Liver (tissue), 9 donors: Measurements from ENCODE around the gene C11orf98. TPM values are rescaled to one million over a fixed set of nuclear protein-coding genes. Genes with fewer than 3 reads are reported as not detected.
A peak's percentile ranks its signal among the peaks of the same experiment; 100 is the strongest.

Experiments used
- DNase-seq: peaks from one replicate; pipeline ENCODE4 v3.0.0-alpha.2; 2017; ENCODE audit warnings: low spot score
- H3K27ac ChIP-seq, 2 donors: one replicate each; pipeline ENCODE4 v1.7.0; 2013; ENCODE audit warnings: inconsistent platforms in 2 of 2, low read length in 2 of 2, control low read depth in 1 of 2, low read depth in 1 of 2, mild to moderate bottlenecking in 1 of 2
- H3K27me3 ChIP-seq, 4 donors: one replicate each; pipeline versions ENCODE4 v1.6.1 to v1.7.0; 2013; ENCODE audit warnings: low read length in 3 of 4, inconsistent platforms in 1 of 4, mild to moderate bottlenecking in 1 of 4, moderate library complexity in 1 of 4; ENCODE audit not compliant: control insufficient read depth in 4 of 4, insufficient read depth in 4 of 4
- H3K36me3 ChIP-seq, 4 donors: one replicate each; pipeline versions ENCODE4 v1.6.1 to v1.7.0; 2013; ENCODE audit warnings: low read length in 3 of 4, mild to moderate bottlenecking in 3 of 4, low read depth in 1 of 4, moderate library complexity in 1 of 4; ENCODE audit not compliant: control insufficient read depth in 4 of 4, insufficient read depth in 3 of 4
- H3K4me1 ChIP-seq, 4 donors: one replicate each; pipeline versions ENCODE4 v1.6.1 to v1.7.0; 2013; ENCODE audit warnings: low read length in 3 of 4, mild to moderate bottlenecking in 3 of 4, moderate library complexity in 1 of 4; ENCODE audit not compliant: control insufficient read depth in 4 of 4, insufficient read depth in 4 of 4
- H3K4me3 ChIP-seq, 3 donors: one replicate each; pipeline versions ENCODE4 v1.6.1 to v1.7.0; 2013; ENCODE audit warnings: low read length in 3 of 3, control low read depth in 1 of 3, low read depth in 1 of 3, mild to moderate bottlenecking in 1 of 3
- H3K9ac ChIP-seq, 2 donors: one replicate each; pipeline ENCODE4 v1.7.0; 2013; ENCODE audit warnings: low read length in 2 of 2, mild to moderate bottlenecking in 2 of 2, moderate library complexity in 2 of 2, control low read depth in 1 of 2, low read depth in 1 of 2
- H3K9me3 ChIP-seq, 4 donors: one replicate each; pipeline versions ENCODE4 v1.6.1 to v1.7.0; 2013; ENCODE audit warnings: low read length in 3 of 4; ENCODE audit not compliant: control insufficient read depth in 4 of 4
- EGR1 ChIP-seq, 2 donors: IDR thresholded peaks; 2 replicates each; pipeline ENCODE4 v1.6.1; 2016 to 2018; ENCODE audit warnings: antibody characterized with exemption in 2 of 2, low read depth in 2 of 2
- FOXA2 ChIP-seq: IDR thresholded peaks from 2 replicates; pipeline ENCODE4 v1.6.1; 2016; ENCODE audit warnings: antibody characterized with exemption
- HNF4A ChIP-seq, 2 donors: conservative IDR thresholded peaks; 2 replicates each; pipeline ENCODE4 v1.6.1; 2016; ENCODE audit warnings: antibody characterized with exemption in 2 of 2, mild to moderate bottlenecking in 2 of 2
- HNF4G ChIP-seq: IDR thresholded peaks from 2 replicates; pipeline ENCODE4 v1.6.1; 2016; ENCODE audit warnings: antibody characterized with exemption
- JUND ChIP-seq, 2 donors: IDR thresholded peaks; 2 replicates each; pipeline ENCODE4 v1.6.1; 2016; ENCODE audit warnings: antibody characterized with exemption in 2 of 2
- RAD21 ChIP-seq, 2 donors: IDR thresholded peaks; 2 replicates each; pipeline ENCODE4 v1.6.1; 2016; ENCODE audit warnings: antibody characterized with exemption in 2 of 2, mild to moderate bottlenecking in 2 of 2
- TAF1 ChIP-seq: conservative IDR thresholded peaks from 2 replicates; pipeline ENCODE4 v1.6.1; 2016; ENCODE audit warnings: antibody characterized with exemption, mild to moderate bottlenecking
- WGBS: extraction: QIAGEN DNeasy Blood & Tissue Kit; methylation state at CpG from one replicate; pipeline ENCODE4 v1.1.7; 2013; 5-methylcytosine and 5-hydroxymethylcytosine counted together
- polyA plus RNA-seq, 2 donors: library from polyadenylated mRNA; stranded (reverse) in 1 of 2; unstranded in 1 of 2; fragments of 200-250 nt in 1 of 2; fragments of >200 nt in 1 of 2; fragmentation: Nextera tagmentation in 1 of 2; extraction: Ambion mirVana in 1 of 2; gene quantifications; one replicate each; pipeline versions ENCODE4 v1.2.1 to v1.2.3, GENCODE V29; 2013 to 2015
- total RNA-seq, 2 donors: library from RNA; depleted of rRNA; stranded (reverse); fragments of >200 nt; gene quantifications; one replicate each; pipeline ENCODE4 v1.2.3, GENCODE V29; 2014
- TF ChIP-seq, protein P1 (sequence below): IDR thresholded peaks from 2 replicates; pipeline ENCODE4 v1.6.1; 2016; ENCODE audit warnings: antibody characterized with exemption, mild to moderate bottlenecking
- TF ChIP-seq, protein P2 (sequence below): IDR thresholded peaks from 2 replicates; pipeline ENCODE4 v1.6.1; 2016; ENCODE audit warnings: antibody characterized with exemption
- donor health status: healthy.
- donor health status: healthy.
- donor health status: healthy.
- donor health status: healthy.
- donor health status: healthy.

The C11orf98 gene
- total and polyA plus RNA-seq, 4 donors: 16.5 to 49.9 (median 30.7) TPM

DNA sequence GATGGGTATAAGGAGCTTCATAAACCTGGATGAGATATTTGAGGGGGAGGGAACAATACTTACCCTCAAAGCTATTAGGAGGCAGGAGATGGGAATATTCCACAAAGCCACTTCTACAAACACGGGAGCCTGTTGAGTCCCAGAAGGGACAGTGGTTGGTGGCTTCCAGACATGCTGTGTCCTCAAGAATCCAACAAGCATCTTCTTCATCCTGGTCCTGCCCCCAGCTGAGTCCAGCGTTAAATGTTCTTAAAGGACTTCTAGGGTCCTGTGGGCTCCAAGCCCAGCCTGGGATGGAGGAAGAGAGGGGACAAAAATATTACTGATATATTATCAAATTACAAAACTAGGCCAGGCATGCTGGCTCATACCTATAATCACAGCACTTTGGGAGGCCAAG lies 2.5 kb upstream of the C11orf98 start:
- Histone ChIP-seq H3K9ac (no peak overlapping the region), H3K4me3 (no peak overlapping the region), H3K27me3 (no peaks in the 10 kb centered on the region), H3K9me3 (no peaks in the 10 kb centered on the region), H3K27ac (no peak overlapping the region), H3K4me1 (peaks cover 15 to 49% (median 35%) of the 10 kb centered on the region in 4 donors), H3K36me3 (peaks cover 1 to 10% (median 6%) of the 10 kb centered on the region in 4 donors)
- TF ChIP-seq EGR1 (IDR thresholded peaks at IDR 0.05; ENCODE audit: low read depth in 2 of 2): no peak
- 92% methylated on average over 2 of the region's 2 CpGs for WGBS
- DNase-seq: no peak

DNA sequence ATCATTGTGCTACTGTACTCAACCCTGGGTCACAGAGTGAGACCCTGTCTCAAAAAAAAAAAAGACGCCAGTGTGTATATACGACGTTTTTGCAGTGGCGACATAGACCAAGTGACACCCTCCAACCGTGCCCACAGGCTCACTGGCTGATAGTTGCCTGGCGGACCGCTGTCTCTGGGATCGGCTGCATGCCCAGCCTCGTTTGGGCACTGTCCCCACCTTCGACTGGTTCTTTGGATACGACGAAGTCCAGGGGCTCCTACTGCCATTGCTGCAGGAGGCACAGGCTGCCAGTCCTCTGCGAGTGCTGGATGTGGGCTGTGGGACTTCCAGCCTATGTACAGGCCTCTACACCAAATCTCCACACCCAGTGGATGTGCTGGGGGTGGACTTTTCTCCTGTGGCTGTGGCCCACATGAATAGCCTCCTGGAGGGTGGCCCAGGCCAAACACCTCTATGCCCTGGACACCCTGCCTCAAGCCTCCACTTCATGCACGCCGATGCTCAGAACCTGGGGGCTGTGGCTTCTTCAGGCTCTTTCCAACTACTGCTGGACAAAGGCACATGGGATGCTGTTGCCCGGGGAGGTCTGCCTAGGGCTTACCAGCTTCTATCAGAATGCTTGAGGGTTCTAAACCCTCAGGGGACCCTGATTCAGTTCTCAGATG lies 1.4 kb upstream of the C11orf98 start:
- Histone ChIP-seq H3K9me3 (no peaks in the 10 kb centered on the region), H3K4me1 (peaks cover 15 to 45% (median 32%) of the 10 kb centered on the region in 4 donors)
- DNase-seq: no peak

DNA sequence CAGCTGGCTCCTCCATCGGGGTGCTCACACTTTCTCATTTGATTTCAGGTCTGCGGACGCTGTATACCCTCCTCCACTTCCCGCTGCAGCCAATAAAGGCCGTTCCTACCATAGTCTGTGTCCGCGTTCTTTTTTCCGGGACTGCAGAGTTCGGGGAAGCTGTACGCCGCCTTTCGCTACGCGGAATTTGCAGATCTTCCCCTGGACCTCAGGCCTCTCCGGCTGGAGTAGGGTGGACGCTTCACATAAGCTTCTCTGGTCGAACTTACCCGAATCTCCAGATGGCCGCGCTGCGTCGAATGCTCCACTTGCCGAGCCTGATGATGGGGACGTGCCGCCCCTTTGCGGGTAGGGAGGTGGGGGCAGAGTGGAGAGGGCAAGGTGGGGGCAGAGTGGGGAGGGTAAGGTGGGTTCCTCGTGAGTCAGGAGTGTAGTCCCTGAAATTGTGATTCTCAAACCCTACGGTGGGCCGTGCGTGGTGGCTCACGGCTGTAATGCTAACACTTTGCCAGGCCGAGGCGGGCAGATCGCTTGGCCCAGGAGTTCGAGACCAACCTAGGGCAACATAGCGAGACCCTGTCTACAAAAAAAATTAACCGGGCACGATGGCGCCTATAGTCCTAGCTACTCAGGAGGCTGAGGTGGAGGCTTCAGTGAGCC lies 719 bp upstream of the C11orf98 start:
- TF ChIP-seq JUND (IDR thresholded peaks at IDR 0.05): no peak
- peak overlapping the region; percentile 68 to 90 for H3K9ac ChIP-seq
- peaks cover 13 to 38% (median 29%) of the 10 kb centered on the region in 4 donors for H3K4me1 ChIP-seq
- H3K27me3 ChIP-seq: no peaks in the 10 kb centered on the region
- peaks cover 3 to 10% (median 6%) of the 10 kb centered on the region in 4 donors for H3K36me3 ChIP-seq
- no peak for DNase-seq
- peak overlapping the region; percentile 85 to 89 for H3K27ac ChIP-seq
- WGBS: 5% methylated on average over 39 of the region's 39 CpGs
- no peaks in the 10 kb centered on the region for H3K9me3 ChIP-seq
- peak overlapping the region; percentile 82 to 97 (median 96) for H3K4me3 ChIP-seq

More for the DNA sequence above, 1.4 kb upstream of the C11orf98 start:
- no peaks in the 10 kb centered on the region for H3K27me3 ChIP-seq
- TF ChIP-seq JUND (IDR thresholded peaks at IDR 0.05) (no peak), FOXA2 (no peak), RAD21 (IDR thresholded peaks at IDR 0.05) (no peak), TAF1 (no peak), HNF4G (no peak), HNF4A (conservative IDR thresholded peaks at IDR 0.05) (no peak)
- TF ChIP-seq, protein P1, sequence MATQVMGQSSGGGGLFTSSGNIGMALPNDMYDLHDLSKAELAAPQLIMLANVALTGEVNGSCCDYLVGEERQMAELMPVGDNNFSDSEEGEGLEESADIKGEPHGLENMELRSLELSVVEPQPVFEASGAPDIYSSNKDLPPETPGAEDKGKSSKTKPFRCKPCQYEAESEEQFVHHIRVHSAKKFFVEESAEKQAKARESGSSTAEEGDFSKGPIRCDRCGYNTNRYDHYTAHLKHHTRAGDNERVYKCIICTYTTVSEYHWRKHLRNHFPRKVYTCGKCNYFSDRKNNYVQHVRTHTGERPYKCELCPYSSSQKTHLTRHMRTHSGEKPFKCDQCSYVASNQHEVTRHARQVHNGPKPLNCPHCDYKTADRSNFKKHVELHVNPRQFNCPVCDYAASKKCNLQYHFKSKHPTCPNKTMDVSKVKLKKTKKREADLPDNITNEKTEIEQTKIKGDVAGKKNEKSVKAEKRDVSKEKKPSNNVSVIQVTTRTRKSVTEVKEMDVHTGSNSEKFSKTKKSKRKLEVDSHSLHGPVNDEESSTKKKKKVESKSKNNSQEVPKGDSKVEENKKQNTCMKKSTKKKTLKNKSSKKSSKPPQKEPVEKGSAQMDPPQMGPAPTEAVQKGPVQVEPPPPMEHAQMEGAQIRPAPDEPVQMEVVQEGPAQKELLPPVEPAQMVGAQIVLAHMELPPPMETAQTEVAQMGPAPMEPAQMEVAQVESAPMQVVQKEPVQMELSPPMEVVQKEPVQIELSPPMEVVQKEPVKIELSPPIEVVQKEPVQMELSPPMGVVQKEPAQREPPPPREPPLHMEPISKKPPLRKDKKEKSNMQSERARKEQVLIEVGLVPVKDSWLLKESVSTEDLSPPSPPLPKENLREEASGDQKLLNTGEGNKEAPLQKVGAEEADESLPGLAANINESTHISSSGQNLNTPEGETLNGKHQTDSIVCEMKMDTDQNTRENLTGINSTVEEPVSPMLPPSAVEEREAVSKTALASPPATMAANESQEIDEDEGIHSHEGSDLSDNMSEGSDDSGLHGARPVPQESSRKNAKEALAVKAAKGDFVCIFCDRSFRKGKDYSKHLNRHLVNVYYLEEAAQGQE: no peak
- TF ChIP-seq, protein P2, sequence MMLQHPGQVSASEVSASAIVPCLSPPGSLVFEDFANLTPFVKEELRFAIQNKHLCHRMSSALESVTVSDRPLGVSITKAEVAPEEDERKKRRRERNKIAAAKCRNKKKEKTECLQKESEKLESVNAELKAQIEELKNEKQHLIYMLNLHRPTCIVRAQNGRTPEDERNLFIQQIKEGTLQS: no peak
- H3K4me3 ChIP-seq: peak overlapping the region; percentile 82 to 97 (median 96)
- H3K9ac ChIP-seq: peak overlapping the region; percentile 24 to 90
- WGBS: 67% methylated on average over 16 of the region's 16 CpGs
- H3K27ac ChIP-seq: peak overlapping the region; percentile 85 to 89
- peaks cover 3 to 10% (median 6%) of the 10 kb centered on the region in 4 donors for H3K36me3 ChIP-seq
